HG02852 (cell line): ENCODE results near the gene ZNF613.
"Not testable (repeated sequence)": the region's sequence is repeated elsewhere in the genome, so short reads cannot be mapped to it uniquely, and the experiment has no call there.

Source experiments
- ATAC-seq: cut with Tn5 transposase; IDR thresholded peaks from one replicate; pipeline ENCODE4 v1.9.1; 2021; ENCODE audit warnings: mild to moderate bottlenecking, moderate library complexity; ENCODE audit not compliant: unreplicated experiment

The ZNF613 gene

DNA sequence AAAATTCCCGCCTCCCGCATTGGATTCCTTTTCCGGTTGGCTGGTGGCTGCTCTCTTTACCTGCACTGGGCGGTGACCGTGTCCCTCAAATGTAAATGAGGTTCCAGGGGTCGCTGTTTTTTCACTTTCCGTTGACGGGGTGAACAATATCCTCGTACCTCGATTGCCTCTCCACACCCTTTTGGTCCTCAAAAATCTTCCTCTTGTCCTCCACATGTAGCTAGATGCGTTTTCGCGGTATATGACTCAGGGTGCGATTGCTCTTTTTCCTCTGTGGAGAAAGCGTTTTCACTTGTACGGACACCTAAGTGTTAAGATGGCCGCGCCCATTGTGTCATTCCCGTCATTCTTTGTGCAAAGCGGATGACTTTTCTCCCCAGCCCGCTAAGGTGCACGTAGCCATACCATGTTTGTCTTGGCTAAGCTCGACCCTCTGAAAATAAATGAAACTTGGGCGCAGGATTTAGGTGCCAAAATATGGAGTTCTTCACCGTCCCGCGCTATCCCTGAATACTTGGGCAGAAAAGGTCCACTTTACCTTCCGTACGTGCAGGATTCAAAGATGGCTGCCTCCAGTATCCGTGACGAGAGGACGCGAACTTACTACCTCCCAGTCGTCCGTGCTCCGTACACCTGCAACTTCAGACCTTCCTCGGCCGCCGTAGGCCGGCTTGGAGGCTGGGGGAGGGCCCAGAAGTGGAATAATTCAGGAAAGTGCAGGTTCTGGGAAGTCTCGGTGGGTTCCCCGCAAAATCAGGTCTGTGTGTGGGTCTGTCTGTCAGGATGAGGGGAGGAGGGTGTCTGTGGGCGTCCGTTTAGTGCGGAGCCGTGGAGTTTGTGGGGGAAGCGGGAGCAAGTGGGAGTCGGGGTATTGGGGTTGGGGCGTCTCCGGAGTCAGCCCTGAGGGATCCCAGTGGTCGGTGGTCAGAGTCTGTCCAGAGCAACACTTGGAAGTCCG, at the start of gene ZNF613:
Gene ZNF613, plus strand, starts transcription at position 689 of the 958 bp plus-strand sequence. CDS start 8,749 bp downstream, outside the sequence.
- peak; percentile 79 for ATAC-seq

DNA sequence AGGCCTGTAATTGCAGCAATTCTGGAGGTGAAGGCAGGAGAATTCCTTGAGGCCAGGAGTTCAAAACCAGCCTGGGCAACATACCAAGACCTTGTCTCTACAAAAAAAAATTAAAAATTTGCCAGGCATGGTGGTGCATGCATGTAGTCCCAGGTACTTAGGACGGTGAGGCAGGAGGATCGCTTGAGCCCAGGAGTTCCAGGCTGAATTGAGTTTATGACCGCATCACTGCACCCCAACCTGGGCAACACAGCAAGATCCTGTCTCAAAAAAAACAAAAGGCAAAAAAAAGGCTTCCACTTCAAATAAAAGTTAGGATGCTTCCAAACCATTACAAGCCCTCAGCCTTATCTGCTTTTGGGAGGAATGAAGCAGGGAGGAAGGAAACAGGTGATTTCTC, 44.8 kb upstream of the ZNF613 start:
- no peak for ATAC-seq

DNA sequence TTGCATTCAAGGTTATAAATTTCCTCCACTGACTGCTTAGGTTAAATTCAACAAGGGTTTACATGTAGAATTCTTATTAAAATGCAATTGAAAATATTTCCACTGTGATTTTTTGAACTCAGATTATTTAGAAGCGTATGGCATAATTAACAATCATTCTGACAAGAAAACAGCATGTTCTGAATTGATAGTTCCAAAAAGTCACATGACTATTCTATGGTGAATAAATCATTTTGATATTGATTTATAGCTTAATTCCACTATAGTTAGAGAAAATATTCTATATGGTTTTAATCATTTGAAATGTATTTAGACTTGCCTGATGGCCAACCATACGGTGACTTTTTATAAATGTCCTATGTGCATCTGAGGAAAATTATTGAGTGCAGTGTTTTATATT, 42.6 kb upstream of the ZNF613 start:
- no peak for ATAC-seq

DNA sequence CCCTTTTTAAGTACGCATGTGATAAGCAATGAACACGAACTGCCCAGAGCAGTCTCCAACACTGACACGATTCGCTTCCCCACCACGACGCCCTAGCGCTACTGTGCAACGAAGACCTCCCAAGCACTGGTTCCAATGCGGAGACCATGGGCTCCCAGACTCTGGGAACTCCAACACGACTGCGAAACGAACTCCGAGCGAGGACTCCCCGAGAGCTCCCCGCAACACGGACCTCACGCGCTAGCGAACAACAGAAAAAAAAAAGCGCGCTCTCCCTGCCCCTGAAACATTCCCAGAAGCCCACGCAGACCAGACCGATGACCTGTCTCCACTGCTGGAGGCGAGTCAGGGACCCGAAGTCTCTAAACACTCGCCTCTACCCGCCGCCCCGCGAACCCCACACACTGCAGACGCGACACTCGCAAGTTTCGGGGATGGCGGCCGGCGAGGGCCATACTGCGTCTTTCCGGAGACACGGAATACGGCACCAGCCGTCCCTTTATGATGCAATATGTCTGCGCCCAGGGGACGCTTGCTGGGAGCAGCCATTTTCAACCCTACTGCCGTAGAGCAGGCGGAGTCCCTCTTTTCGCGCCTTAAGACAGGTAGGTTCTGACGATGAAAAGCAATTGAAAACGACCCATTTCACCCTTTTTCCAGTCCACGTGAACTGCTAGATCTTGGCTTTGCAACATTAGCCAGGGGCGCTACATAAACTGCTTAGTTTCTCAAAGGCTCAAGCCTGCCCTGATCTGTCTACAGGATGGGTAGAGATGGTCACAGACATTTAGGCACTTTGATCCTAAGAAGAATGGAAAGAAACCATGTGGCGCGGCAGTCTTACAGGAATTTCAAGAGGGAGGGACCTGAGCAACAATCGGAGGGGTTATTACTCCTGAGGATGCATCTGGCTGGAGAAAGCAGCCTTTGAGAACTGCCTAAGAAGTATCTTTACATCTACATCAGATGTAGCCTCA, 39.5 kb upstream of the ZNF613 start, which contains the start of gene ZNF577:
Gene ZNF577, minus strand, starts transcription at position 430 of the 977 bp plus-strand sequence. CDS start 7,569 bp downstream, outside the sequence.
- ATAC-seq: no peak

DNA sequence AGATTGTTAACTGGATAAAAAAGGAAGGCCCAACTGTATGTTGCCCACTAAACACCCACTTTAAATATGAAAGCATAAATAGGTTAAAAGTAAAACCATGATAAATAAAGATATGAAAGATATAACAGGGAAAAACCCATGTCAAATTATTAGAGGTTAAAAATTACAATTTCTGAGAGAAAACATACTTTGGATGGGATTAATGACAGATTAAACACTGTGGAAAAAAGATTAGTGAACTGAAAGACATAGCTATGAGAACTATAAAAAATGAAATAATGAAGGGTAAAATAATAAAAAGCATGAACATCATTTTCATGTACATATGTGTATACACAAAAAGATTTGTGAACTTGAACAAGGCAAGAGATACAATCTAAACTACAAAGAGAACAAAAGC, 37.3 kb upstream of the ZNF613 start:
- ATAC-seq: no peak

DNA sequence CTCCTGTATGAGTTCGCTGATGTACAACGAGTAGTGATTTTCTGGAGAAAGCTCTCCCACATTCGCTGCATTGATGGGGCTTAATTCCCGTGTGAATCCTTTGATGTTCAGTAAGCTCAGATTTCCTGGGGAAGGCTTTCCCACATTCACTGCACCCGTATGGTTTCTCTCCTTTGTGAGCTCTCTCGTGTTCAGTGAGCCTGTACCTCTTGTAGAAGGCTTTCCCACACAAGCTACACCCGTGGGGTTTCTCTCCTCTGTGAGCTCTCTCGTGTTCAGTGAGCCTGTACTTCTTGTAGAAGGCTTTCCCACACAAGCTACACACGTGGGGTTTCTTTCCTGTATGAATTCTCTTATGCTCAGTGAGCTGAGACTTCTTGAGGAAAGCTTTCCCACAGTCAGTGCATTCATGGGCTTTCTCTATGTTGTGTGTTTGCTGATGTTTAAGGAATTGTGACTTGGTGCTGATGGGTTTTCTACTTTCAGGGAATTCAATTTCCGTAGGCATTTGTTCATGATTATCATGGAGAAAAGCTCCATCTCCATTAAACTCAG, 36.0 kb upstream of the ZNF613 start:
- ATAC-seq: no peak

DNA sequence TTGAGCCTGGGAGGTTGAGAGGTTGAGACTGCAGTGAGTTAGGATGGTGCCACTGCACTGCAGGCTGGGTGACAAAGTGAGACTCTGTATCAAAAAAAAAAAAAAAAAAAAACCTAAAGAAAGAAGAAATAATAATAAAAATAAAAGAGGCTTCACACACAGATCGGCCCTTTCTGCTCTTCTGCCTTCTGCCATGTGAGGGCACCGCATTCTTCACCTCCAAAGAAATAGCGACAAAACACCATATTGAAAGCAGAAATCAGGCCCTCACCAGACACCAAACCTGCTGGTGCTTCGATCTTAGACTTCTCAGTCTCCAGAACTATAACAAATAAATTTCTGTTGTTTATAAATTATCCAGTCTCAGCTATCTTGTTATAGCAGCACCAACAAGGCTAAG, 25.4 kb upstream of the ZNF613 start:
- ATAC-seq: no peak

DNA sequence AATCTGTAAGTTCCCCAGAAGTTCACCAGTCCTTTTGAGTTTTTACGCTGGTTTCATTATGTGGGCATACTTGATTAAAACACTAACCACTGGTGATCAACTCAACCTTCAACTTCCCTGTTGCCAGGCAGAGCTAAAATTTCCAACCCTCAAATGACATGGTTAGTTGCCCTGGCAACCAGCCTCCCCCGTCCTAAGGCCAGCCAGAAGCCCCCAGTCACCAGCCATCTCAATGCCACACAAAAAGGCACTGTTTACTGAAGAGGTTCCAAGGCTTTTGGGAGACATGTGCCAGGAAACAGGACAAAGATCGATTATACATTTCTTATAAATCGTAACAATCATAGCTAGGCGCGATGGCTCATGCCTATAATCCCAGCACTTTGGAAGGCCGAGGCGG, 24.1 kb upstream of the ZNF613 start:
- ATAC-seq: no peak

DNA sequence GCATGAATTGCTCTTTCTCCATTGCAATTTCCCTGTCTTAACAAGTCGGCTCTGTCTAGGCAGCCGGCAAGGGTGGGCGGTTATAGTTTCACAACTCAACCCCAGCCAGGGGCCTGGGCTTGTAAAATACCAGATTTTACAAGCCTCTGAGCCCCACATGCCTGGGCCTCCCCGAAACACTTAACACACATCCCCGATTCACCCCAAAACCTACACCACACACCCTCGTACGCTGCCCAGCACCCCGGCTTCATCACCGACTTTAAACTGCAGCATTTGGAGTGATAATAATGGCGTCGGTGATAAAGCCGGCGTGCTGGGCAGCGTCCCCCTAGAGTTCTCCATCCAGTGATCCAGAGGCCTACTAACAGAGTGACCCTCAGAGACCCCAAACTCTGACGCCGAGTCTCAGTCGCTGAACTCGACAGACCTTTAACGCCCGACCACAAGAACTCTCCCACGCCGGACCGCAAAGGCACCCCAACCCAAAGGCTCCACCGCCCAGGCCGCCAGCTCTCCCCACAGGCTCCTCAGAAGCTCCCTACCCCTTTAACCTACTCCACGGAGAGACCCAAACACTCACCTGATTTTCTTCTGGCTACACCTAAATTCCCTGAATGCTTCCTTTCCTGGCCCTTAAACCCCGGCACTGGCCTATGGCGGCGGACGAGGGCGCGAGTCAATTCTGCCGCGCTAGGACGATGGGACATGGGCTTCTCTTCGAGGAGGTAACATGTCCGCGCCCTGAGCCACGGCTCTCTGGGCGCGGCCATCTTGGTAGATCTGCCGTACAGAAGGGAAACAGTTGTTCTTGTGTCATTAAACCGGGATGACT, 22.7 kb upstream of the ZNF613 start, which contains the start of gene ZNF649:
Gene ZNF649, minus strand, starts transcription at position 687 of the 835 bp plus-strand sequence. CDS start 4,910 bp downstream, outside the sequence.
- ATAC-seq: peak; percentile 57

DNA sequence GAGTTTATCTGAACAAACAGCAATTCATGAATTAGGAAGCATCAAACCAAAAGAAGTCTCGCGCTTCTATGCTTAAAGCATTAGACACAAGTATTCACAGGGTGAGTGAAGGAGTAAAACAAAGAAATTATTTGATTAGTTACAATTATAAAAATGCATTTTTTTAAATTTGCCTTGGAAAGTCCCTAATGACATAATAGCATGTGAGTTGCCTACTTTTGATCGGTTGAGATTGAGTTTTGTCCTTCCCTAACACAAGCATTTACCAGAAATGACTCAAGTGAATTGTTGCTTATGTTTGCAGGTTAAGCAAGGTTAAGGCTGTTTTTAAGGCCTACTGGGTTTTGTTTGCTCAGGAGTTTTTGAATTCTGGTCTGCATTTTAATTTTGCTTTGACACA, 22.1 kb upstream of the ZNF613 start:
- ATAC-seq: no peak

DNA sequence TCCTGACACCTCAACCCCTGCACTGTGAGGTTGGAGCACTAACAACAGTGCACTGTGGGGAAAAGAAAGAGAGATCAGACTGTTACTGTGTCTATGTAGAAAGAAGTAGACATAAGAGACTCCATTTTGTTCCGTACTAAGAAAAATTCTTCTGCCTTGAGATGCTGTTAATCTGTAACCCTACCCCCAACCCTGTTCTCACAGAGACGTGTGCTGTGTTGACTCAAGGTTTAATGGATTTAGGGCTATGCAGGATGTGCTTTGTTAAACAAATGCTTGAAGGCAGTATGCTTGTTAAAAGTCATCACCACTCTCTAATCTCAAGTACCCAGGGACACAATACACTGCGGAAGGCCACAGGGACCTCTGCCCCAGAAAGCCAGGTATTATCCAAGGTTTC, 21.6 kb upstream of the ZNF613 start:
- not testable (repeated sequence) for ATAC-seq

DNA sequence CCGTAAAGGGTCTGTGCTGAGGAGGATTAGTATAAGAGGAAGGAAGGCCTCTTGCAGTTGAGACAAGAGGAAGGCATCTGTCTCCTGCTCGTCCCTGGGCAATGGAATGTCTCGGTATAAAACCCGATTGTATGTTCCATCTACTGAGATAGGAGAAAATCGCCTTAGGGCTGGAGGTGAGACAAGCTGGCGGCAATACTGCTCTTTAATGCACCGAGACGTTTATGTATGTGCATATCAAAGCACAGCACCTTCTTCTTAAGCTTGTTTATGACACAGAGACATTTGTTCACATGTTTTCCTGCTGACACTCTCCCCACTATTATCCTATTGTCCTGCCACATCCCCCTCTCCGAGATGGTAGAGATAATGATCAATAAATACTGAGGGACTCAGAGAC, 21.2 kb upstream of the ZNF613 start:
- ATAC-seq: not testable (repeated sequence)

DNA sequence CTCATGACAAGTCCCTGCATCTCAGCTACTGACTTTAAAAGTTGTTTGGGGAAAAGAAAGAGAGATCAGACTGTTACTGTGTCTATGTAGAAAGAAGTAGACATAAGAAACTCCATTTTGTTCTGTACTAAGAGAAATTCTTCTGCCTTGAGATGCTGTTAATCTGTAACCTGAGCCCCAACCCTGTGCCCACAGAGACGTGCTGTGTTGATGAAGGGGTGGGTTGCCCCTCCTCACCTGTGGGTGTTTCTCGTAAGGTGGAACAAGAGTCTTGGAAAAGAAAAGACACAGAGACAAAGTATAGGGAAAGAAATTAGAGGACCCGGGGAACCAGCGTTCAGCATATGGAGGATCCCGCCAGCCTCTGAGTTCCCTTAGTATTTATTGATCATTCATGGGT, 19.3 kb upstream of the ZNF613 start:
- not testable (repeated sequence) for ATAC-seq

DNA sequence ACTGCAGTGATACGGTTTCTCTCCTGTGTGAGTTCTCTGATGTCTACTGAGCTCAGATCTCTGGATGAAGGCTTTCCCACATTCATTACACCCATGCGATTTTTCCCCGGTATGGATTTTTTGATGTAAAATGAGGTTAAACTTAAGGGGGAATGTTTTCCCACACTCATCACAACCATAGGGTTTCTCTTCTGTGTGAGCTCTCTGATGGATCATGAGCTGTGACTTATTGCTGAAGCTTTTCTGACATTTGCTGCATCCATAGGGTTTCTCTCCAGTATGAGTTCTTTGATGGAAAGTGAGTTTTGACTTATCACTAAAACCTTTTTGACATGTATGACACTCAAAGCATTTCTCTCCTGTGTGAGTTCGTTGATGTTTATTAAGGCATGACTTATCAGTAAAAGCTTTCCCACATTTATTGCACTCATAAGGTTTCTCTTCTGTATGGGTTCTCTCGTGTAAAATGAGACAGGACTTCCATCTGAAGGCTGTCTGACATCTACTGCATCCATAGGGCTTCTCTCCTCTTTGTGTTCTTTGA, 11.9 kb upstream of the ZNF613 start:
- no peak for ATAC-seq

DNA sequence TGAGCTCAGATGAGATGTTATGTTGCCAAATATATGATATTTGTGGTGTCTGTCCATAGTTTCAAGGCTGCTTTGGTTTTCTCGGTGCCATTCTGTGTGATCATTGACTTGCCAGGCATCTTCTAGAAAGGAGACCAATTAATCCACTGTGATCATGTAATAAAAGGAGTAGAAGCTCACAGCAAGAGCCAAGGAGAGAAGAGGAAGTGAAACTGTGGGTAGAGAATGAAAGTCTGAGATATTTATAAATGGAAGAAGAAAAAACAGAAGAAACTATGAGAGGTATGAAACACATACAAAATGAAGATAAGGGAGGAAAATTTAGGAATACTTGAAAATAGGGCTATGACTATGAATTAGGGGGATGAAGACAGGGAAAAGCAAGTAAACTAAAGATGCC, 11.1 kb upstream of the ZNF613 start:
- no peak for ATAC-seq

DNA sequence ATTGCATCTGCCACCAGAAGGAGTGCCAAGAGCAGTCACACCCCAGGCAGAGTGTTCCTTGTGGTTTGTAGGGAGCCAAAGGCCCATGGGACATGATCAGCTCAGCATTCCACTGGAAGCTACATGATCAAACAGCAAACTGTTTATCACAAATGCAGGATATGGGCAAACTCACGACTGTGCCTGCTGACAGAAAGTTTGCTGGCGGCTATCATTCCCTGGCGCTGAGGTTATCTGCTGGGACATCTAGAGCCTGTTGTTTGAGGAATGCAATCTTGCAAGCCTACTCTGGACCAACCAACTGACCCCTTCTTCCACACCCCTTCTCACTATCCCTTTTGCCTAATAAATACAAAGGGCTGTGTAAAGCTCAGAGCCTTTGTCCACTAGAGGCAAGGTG, 7.7 kb upstream of the ZNF613 start:
- ATAC-seq: no peak

DNA sequence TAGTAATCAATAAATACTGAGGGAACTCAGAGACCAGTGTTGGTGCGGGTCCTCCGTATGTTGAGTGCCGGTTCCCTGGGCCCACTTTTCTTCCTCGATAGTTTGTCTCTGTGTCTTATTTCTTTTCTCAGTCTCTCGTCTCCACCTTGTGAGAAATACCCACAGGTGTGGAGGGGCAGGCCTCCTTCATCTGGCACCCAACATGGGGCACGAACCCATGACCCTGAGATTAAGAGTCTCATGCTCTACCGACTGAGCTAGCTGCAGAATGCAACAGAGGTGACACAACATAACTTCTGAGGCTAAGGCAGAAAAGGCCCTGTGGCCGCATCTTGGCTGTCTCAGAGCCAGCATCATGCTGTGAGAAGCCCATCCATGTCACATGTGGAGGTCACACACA, 5.3 kb upstream of the ZNF613 start:
- no peak for ATAC-seq

DNA sequence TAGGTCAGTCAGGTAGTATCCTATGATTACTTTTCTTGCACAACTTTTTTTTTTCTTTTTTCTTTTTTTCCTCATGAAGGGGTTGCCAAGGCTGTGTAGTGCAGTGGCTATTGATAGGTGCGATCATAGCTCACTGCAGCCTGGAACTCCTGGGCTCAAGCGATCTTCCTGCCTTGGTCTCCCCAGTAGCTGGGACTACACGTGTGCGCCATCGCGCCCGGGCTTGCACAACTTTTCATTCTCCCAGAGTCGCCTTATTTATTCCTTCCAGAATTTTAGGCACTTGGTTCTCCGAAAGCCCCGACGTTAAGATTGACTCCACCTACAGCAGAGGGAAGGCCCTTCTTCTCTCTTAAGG, 867 bp upstream of the ZNF613 start:
- ATAC-seq: peak; percentile 10

DNA sequence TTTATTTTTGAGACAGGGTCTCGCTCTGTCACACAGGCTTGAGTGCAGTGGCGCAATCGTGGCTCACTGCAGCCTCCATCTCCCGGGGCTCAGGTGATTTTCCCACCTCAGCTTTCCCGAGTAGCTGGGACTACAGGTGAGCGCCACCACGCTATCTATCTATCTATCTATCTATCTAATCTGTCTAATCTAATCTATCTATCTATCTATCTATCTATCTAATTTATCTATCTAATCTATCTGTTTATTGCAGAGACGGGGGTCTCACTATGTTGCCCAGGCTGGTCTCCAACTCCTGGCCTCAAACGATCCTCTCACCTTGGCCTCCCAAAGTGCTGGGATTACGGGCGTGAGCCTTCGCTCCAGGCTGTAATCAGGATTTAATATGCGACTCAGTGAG, 587 bp downstream of the ZNF613 start:
- ATAC-seq: no peak

DNA sequence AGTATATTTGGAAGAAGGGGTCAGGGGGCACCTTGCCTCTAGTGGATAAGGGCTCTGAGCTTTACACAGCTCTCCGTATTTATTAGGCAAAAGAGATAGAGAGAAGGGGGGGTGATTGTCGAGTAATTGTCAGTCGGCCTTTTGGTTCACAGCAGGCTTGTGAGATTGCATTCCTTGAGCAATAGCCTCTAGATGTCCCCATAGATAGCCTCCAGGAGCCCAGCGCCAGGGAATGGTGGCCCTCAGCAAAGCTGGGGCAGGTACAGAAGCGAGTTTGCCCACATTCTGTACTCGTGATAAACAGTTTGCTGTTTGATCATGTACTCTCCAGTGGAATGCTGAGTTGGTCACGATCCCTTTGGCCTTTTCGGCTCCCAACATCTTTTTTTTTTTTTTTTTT, 4.6 kb downstream of the ZNF613 start:
- ATAC-seq: no peak
